Lower leg skin (tissue), 3 donors: ENCODE data around the gene RPS6KC1.

Source experiments
- CTCF ChIP-seq, 3 donors: fragments of 450-650 bp; IDR thresholded peaks; one replicate each; pipeline ENCODE4 v1.5.1; 2016; ENCODE audit warnings: antibody characterized with exemption in 3 of 3, mild to moderate bottlenecking in 3 of 3, moderate library complexity in 2 of 3
- POLR2A ChIP-seq, 2 donors: fragments of 450-650 bp; IDR thresholded peaks; one replicate each; pipeline ENCODE4 v1.6.1; 2016 to 2017; ENCODE audit warnings: antibody characterized with exemption in 2 of 2, mild to moderate bottlenecking in 1 of 2, moderate library complexity in 1 of 2

- TF ChIP-seq POLR2A (IDR thresholded peaks at IDR 0.05) (no peak), CTCF (IDR thresholded peaks at IDR 0.05) (no peak)
These were observed 69.3 kb downstream of the RPS6KC1 start for GRCh38 chr1:213120386-213120785.
